Right lobe of liver (tissue), 6 donors: ENCODE results near the gene ZXDC. TPM values are rescaled to one million over a fixed set of nuclear protein-coding genes. Genes with fewer than 3 reads are reported as not detected.

Experiments
- ATAC-seq, 4 donors: fragments of 200-7000 bp; cut with Tn5 transposase; one replicate each; pipeline ENCODE4 v1.9.1; 2020; ENCODE audit warnings: mild to moderate bottlenecking in 4 of 4, moderate library complexity in 4 of 4
- DNase-seq, 3 donors: peaks; one replicate each; pipeline ENCODE4 v3.0.0-alpha.2; 2020
- H3K27ac ChIP-seq, 3 donors: fragments of 200-600 bp; one replicate each; pipeline ENCODE4 v1.8.0; 2022
- H3K27me3 ChIP-seq, 2 donors: fragments of 200-600 bp; one replicate each; pipeline ENCODE4 v1.8.0; 2022
- H3K36me3 ChIP-seq, 4 donors: fragments of 200-600 bp; sonication (generic) in 1 of 4; one replicate each; pipeline versions ENCODE4 v1.5.1 to v1.8.0; 2017 to 2022; ENCODE audit warnings: control low read depth in 1 of 4
- H3K4me1 ChIP-seq, 4 donors: fragments of 200-600 bp; sonication (generic) in 1 of 4; one replicate each; pipeline versions ENCODE4 v1.5.1 to v1.8.0; 2017 to 2022; ENCODE audit warnings: control low read depth in 1 of 4
- H3K4me3 ChIP-seq, 3 donors: fragments of 200-600 bp; one replicate each; pipeline ENCODE4 v1.8.0; 2022
- H3K9me3 ChIP-seq, 4 donors: fragments of 200-600 bp; sonication (generic) in 1 of 4; one replicate each; pipeline versions ENCODE4 v1.5.1 to v1.8.0; 2017 to 2022; ENCODE audit warnings: control low read depth in 1 of 4
- CTCF ChIP-seq, 4 donors: fragments of 200-600 bp in 3 of 4; fragments of 450-650 bp in 1 of 4; IDR thresholded peaks; one replicate each; pipeline versions ENCODE4 v1.5.1 to v1.8.0; 2016 to 2022; ENCODE audit warnings: antibody characterized with exemption in 4 of 4, mild to moderate bottlenecking in 2 of 4
- POLR2A ChIP-seq: fragments of 450-650 bp; IDR thresholded peaks from one replicate; pipeline ENCODE4 v1.6.1; 2017; ENCODE audit warnings: antibody characterized with exemption, mild to moderate bottlenecking
- WGBS: methylation state at CpG from one replicate; pipeline ENCODE4 v1.1.6; 2018; ENCODE audit warnings: low coverage, low lambda C conversion rate; ENCODE audit not compliant: insufficient coverage; ENCODE audit errors: missing lambda C conversion rate; 5-methylcytosine and 5-hydroxymethylcytosine counted together
- intact Hi-C, 2 donors: fragments of 100-400 bp; cut with DNase I; formaldehyde crosslinking; loops; one replicate each; pipeline versions ENCODE4 v1.11.2 to v1.14.1; 2022
- total RNA-seq, 6 experiments: library from RNA; depleted of rRNA in 2 of 6; stranded (reverse); fragments of >200 nt in 2 of 6; fragmentation: NEBNext Ultra II Directional in 3 of 6; extraction: Animal tissue kit (Norgen Biotek cat#: 25700) in 3 of 6; gene quantifications; one replicate each; pipeline versions ENCODE4 v1.1.0 to v1.2.4, GENCODE V29; 2016 to 2023
- donor health status: DM: no; HTN: yes; CAD: no.
- donor health status: DM: no; HTN: no; CAD: no.
- donor health status: DM: no; HTN: no; CAD: no.
- donor health status: DM: no; HTN: yes; CAD: no.
- donor health status: DM: no; HTN: yes; CAD: no.

ZXDC gene
- total RNA-seq, 6 experiments from 2014 or later = 16.4 to 30.2 (median 24.0) TPM

GRCh38 chr3:126485956-126486355 is 10.3 kb upstream of the ZXDC start:
- ATAC-seq (no peak), DNase-seq (peak in 2 of 3 donors; percentile 11 to 43)
- no peak overlapping the region for H3K27ac ChIP-seq
- H3K4me1 ChIP-seq = peaks cover 0 to 37% (median 4%) of the 10 kb centered on the region in 4 donors
- 91% methylated on average over 4 of the region's 9 CpGs for WGBS
- H3K27me3 ChIP-seq = no peaks in the 10 kb centered on the region
- intact Hi-C loops = no loop called here
- peaks cover 0 to 25% (median 0%) of the 10 kb centered on the region in 4 donors for H3K36me3 ChIP-seq
- H3K4me3 ChIP-seq = no peak overlapping the region
- TF ChIP-seq CTCF (IDR thresholded peaks at IDR 0.05) = no peak
- no peak for TF ChIP-seq POLR2A
- H3K9me3 ChIP-seq = no peaks in the 10 kb centered on the region

GRCh38 chr3:126485176-126485897 is 9.6 kb upstream of the ZXDC start:
- peak in 2 of 3 donors; percentile 5 to 39 for DNase-seq
- WGBS = 87% methylated on average over 5 of the region's 8 CpGs
- TF ChIP-seq POLR2A (no peak), CTCF (IDR thresholded peaks at IDR 0.05) (no peak)
- ATAC-seq = no peak
- Histone ChIP-seq H3K4me3 (no peak overlapping the region), H3K27ac (no peak overlapping the region), H3K4me1 (peaks cover 0 to 37% (median 4%) of the 10 kb centered on the region in 4 donors), H3K9me3 (no peaks in the 10 kb centered on the region), H3K36me3 (peaks cover 0 to 25% (median 0%) of the 10 kb centered on the region in 4 donors), H3K27me3 (no peaks in the 10 kb centered on the region)
- intact Hi-C loops = no loop called here

- intact Hi-C loops = no loop called here
- WGBS = 71% methylated on average over 3 of the region's 3 CpGs
- ATAC-seq (no peak), DNase-seq (peak in 2 of 3 donors; percentile 9 to 42)
- Histone ChIP-seq H3K27ac (no peak overlapping the region), H3K36me3 (peaks cover 0 to 20% (median 0%) of the 10 kb centered on the region in 4 donors), H3K27me3 (no peaks in the 10 kb centered on the region), H3K9me3 (no peaks in the 10 kb centered on the region), H3K4me3 (no peak overlapping the region), H3K4me1 (peaks cover 0 to 37% (median 4%) of the 10 kb centered on the region in 4 donors)
- no peak for TF ChIP-seq POLR2A
- no peak for TF ChIP-seq CTCF (IDR thresholded peaks at IDR 0.05)
These were observed 9.0 kb upstream of the ZXDC start for GRCh38 chr3:126484662-126485061.

DNA sequence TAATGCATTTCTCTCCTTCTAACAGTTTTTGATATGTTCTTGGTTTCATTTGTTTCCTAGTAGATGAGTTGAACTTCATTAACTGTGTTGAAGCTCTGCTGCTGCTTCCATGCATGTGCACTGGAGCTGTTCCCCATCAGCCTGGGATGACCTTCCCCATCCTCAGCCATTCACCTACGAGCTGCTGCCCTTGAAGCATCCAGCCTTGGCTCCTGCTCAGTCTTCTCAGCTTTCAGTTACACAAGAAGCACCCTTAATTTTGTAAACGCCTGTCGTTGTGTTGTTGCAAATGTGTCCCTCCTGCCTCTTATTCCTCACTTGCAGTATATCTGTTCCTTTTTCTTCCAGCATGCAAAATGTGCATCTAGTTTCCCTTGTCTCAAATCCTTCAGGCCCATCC is 8.5 kb upstream of the ZXDC start:
- DNase-seq (peak in 1 of 3 donors; percentile 32), ATAC-seq (no peak)
- Histone ChIP-seq H3K4me3 (no peak overlapping the region), H3K9me3 (no peaks in the 10 kb centered on the region), H3K4me1 (peaks cover 0 to 37% (median 4%) of the 10 kb centered on the region in 4 donors), H3K36me3 (peaks cover 0 to 15% (median 0%) of the 10 kb centered on the region in 4 donors), H3K27me3 (no peaks in the 10 kb centered on the region), H3K27ac (no peak overlapping the region)
- 78% methylated on average over 3 of the region's 3 CpGs for WGBS
- intact Hi-C loops = no loop called here
- TF ChIP-seq POLR2A = no peak
- TF ChIP-seq CTCF (IDR thresholded peaks at IDR 0.05) = no peak
